HepG2 (cell line): ENCODE measurements around the gene YIF1A. TPM values are rescaled to one million over a fixed set of nuclear protein-coding genes. Genes with fewer than 3 reads are reported as not detected.

Experiments used
- FOXA1 ChIP-seq, 2 experiments: fragments of 450-650 bp in 1 of 2; sonication (generic) in 1 of 2; formaldehyde crosslinking in 1 of 2; IDR thresholded peaks; 2 replicates each; pipeline versions ENCODE4 v1.4.0 to v1.6.1; 2016 to 2020; ENCODE audit warnings: missing genetic modification reagents in 1 of 2
- GPN1 ChIP-seq: sonication (generic); formaldehyde crosslinking; IDR thresholded peaks from 2 replicates; pipeline ENCODE4 v1.5.1; 2020; ENCODE audit warnings: missing genetic modification reagents, borderline replicate concordance
- IKZF4 ChIP-seq: sonication (generic); formaldehyde crosslinking; IDR thresholded peaks from 2 replicates; pipeline ENCODE4 v1.5.1; 2020; ENCODE audit warnings: borderline replicate concordance, mild to moderate bottlenecking, low read depth, missing genetic modification reagents; ENCODE audit errors: not compliant biosample characterization
- JDP2 ChIP-seq: sonication (generic); formaldehyde crosslinking; IDR thresholded peaks from 2 replicates; pipeline ENCODE4 v1.8.1; 2022; ENCODE audit warnings: missing genetic modification reagents, borderline replicate concordance
- MAZ ChIP-seq, 2 experiments: sonication (generic) in 1 of 2; formaldehyde crosslinking in 1 of 2; IDR thresholded peaks; 2 replicates each; pipeline versions ENCODE4 v1.5.0 to v1.6.1; 2012 to 2020; ENCODE audit warnings: low read depth in 2 of 2, mild to moderate bottlenecking in 2 of 2, borderline replicate concordance in 1 of 2, improper control_type of control experiment in 1 of 2, low read length in 1 of 2, missing genetic modification reagents in 1 of 2, moderate library complexity in 1 of 2
- MIXL1 ChIP-seq: IDR thresholded peaks from 2 replicates; pipeline ENCODE4 v1.6.1; 2016
- TBX3 ChIP-seq: fragments of 450-650 bp; IDR thresholded peaks from 2 replicates; pipeline ENCODE4 v1.6.1; 2017; ENCODE audit warnings: antibody characterized with exemption, mild to moderate bottlenecking, inconsistent platforms, borderline replicate concordance
- ZNF460 ChIP-seq: sonication (generic); formaldehyde crosslinking; IDR thresholded peaks from 2 replicates; pipeline ENCODE4 v1.5.1; 2020; ENCODE audit warnings: missing genetic modification reagents, mild to moderate bottlenecking, borderline replicate concordance
- polyA plus RNA-seq, 8 experiments: library from polyadenylated mRNA; depleted of rRNA in 3 of 8; stranded (reverse) in 7 of 8; unstranded in 1 of 8; fragments of >200 nt; fragmentation: Illumina TruSeq in 4 of 8; extraction: Trizol in 4 of 8; gene quantifications; 2 replicates each; pipeline versions ENCODE4 v1.2.1 to v1.2.3, GENCODE V29; 2011 to 2016; ENCODE audit warnings: low read depth in 4 of 8, missing spikeins in 1 of 8, mixed read lengths in 1 of 8; ENCODE audit not compliant: insufficient read depth in 1 of 8
- total RNA-seq, 5 experiments: library from RNA; depleted of rRNA; stranded (reverse); fragments of >200 nt; fragmentation: Illumina TruSeq; extraction: Trizol; gene quantifications; 2 replicates each; pipeline ENCODE4 v1.2.3, GENCODE V29; 2016; ENCODE audit warnings: low read depth in 1 of 5
- TF ChIP-seq, protein P1 (sequence below): sonication (generic); formaldehyde crosslinking; IDR thresholded peaks from 2 replicates; pipeline ENCODE4 v1.4.0; 2020; ENCODE audit warnings: mild to moderate bottlenecking, missing genetic modification reagents
- TF ChIP-seq, protein P2 (sequence below): sonication (generic); formaldehyde crosslinking; IDR thresholded peaks from 2 replicates; pipeline ENCODE4 v1.9.0; 2022; ENCODE audit warnings: missing genetic modification reagents, mild to moderate bottlenecking, borderline replicate concordance
- TF ChIP-seq, protein P3 (sequence below): sonication (generic); formaldehyde crosslinking; IDR thresholded peaks from 2 replicates; pipeline ENCODE4 v1.5.0; 2020; ENCODE audit warnings: mild to moderate bottlenecking, missing genetic modification reagents, borderline replicate concordance
- TF ChIP-seq, protein P4 (sequence below): sonication (generic); formaldehyde crosslinking; IDR thresholded peaks from 2 replicates; pipeline ENCODE4 v1.5.1; 2020; ENCODE audit warnings: missing genetic modification reagents, mild to moderate bottlenecking, borderline replicate concordance

The YIF1A gene
- total and polyA plus RNA-seq, 2 of the 13 experiments (the other 11 are each of a cell fraction or from before 2014, with no cell fraction given) = 133 to 145 TPM

DNA sequence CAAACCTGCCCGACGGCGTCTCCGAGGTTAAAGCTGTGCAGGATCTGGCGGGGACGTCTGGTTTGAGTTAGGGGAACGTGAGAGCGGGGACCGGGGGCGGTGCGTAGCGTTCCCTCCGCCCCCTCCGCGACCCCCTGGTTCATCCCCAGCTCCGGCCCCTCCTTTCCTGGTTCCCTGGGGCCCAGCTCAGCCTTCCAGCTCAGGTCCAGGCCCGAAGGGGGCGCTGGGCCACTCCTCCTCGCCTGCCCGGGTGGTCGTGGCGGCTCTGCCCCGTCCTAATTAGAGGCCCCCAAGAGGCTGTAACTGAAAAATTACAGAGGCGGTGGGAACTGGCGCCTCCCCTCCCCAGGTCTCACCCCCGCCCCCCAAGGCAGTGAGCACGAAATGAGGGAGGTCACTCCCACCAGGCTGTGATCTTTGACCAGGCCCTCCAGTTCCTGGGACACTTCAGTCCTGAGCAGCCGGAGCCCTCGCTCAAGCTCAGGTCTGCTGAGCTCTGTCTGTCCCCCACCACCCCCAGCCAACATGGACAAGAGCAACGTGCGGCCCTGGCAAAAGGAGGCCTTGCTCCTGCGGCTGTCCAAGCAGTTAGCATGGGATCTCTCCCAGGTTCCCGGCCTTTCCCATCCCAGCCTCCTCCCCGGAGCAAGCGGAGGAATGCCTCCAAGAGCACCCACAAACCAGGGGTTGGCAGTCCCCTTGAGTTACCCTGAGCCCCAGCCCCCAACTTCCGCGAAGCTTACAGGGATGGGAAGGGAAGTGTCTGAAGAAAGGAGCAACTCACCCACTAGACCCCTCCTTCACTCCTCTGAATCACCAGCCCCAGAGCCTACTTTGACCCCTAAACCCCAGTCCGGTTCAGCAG, 24.6 kb upstream of the YIF1A start (continued):
- no peak for TF ChIP-seq IKZF4
- TF ChIP-seq, protein P1, sequence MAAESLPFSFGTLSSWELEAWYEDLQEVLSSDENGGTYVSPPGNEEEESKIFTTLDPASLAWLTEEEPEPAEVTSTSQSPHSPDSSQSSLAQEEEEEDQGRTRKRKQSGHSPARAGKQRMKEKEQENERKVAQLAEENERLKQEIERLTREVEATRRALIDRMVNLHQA (CRISPR knock-in tag) = no peak
- TF ChIP-seq, protein P2, sequence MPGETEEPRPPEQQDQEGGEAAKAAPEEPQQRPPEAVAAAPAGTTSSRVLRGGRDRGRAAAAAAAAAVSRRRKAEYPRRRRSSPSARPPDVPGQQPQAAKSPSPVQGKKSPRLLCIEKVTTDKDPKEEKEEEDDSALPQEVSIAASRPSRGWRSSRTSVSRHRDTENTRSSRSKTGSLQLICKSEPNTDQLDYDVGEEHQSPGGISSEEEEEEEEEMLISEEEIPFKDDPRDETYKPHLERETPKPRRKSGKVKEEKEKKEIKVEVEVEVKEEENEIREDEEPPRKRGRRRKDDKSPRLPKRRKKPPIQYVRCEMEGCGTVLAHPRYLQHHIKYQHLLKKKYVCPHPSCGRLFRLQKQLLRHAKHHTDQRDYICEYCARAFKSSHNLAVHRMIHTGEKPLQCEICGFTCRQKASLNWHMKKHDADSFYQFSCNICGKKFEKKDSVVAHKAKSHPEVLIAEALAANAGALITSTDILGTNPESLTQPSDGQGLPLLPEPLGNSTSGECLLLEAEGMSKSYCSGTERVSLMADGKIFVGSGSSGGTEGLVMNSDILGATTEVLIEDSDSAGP (CRISPR knock-in tag) = peak; percentile 47; the same call in 1 of the 2 replicates
- no peak for TF ChIP-seq TBX3
- no peak for TF ChIP-seq JDP2 (CRISPR knock-in tag)
- peak; percentile 41; the same call in 1 of the 2 replicates for TF ChIP-seq MAZ (IDR thresholded peaks at IDR 0.05; ENCODE audit: borderline replicate concordance, low read depth, low read length)
- no peak for TF ChIP-seq MAZ (CRISPR knock-in tag; IDR thresholded peaks at IDR 0.05; ENCODE audit: low read depth)
- TF ChIP-seq, protein P3, sequence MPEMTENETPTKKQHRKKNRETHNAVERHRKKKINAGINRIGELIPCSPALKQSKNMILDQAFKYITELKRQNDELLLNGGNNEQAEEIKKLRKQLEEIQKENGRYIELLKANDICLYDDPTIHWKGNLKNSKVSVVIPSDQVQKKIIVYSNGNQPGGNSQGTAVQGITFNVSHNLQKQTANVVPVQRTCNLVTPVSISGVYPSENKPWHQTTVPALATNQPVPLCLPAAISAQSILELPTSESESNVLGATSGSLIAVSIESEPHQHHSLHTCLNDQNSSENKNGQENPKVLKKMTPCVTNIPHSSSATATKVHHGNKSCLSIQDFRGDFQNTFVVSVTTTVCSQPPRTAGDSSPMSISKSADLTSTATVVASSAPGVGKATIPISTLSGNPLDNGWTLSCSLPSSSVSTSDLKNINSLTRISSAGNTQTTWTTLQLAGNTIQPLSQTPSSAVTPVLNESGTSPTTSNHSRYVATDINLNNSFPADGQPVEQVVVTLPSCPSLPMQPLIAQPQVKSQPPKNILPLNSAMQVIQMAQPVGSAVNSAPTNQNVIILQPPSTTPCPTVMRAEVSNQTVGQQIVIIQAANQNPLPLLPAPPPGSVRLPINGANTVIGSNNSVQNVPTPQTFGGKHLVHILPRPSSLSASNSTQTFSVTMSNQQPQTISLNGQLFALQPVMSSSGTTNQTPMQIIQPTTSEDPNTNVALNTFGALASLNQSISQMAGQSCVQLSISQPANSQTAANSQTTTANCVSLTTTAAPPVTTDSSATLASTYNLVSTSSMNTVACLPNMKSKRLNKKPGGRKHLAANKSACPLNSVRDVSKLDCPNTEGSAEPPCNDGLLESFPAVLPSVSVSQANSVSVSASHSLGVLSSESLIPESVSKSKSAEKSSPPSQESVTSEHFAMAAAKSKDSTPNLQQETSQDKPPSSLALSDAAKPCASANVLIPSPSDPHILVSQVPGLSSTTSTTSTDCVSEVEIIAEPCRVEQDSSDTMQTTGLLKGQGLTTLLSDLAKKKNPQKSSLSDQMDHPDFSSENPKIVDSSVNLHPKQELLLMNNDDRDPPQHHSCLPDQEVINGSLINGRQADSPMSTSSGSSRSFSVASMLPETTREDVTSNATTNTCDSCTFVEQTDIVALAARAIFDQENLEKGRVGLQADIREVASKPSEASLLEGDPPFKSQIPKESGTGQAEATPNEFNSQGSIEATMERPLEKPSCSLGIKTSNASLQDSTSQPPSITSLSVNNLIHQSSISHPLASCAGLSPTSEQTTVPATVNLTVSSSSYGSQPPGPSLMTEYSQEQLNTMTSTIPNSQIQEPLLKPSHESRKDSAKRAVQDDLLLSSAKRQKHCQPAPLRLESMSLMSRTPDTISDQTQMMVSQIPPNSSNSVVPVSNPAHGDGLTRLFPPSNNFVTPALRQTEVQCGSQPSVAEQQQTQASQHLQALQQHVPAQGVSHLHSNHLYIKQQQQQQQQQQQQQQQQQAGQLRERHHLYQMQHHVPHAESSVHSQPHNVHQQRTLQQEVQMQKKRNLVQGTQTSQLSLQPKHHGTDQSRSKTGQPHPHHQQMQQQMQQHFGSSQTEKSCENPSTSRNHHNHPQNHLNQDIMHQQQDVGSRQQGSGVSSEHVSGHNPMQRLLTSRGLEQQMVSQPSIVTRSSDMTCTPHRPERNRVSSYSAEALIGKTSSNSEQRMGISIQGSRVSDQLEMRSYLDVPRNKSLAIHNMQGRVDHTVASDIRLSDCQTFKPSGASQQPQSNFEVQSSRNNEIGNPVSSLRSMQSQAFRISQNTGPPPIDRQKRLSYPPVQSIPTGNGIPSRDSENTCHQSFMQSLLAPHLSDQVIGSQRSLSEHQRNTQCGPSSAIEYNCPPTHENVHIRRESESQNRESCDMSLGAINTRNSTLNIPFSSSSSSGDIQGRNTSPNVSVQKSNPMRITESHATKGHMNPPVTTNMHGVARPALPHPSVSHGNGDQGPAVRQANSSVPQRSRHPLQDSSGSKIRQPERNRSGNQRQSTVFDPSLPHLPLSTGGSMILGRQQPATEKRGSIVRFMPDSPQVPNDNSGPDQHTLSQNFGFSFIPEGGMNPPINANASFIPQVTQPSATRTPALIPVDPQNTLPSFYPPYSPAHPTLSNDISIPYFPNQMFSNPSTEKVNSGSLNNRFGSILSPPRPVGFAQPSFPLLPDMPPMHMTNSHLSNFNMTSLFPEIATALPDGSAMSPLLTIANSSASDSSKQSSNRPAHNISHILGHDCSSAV (CRISPR knock-in tag) = no peak
- TF ChIP-seq, protein P4, sequence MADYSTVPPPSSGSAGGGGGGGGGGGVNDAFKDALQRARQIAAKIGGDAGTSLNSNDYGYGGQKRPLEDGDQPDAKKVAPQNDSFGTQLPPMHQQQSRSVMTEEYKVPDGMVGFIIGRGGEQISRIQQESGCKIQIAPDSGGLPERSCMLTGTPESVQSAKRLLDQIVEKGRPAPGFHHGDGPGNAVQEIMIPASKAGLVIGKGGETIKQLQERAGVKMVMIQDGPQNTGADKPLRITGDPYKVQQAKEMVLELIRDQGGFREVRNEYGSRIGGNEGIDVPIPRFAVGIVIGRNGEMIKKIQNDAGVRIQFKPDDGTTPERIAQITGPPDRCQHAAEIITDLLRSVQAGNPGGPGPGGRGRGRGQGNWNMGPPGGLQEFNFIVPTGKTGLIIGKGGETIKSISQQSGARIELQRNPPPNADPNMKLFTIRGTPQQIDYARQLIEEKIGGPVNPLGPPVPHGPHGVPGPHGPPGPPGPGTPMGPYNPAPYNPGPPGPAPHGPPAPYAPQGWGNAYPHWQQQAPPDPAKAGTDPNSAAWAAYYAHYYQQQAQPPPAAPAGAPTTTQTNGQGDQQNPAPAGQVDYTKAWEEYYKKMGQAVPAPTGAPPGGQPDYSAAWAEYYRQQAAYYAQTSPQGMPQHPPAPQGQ (CRISPR knock-in tag) = no peak
- TF ChIP-seq ZNF460 (CRISPR knock-in tag) = no peak
- no peak for TF ChIP-seq GPN1
- no peak for TF ChIP-seq MIXL1 (CRISPR knock-in tag)
- TF ChIP-seq FOXA1 (IDR thresholded peaks at IDR 0.05) = no peak
- no peak for TF ChIP-seq FOXA1 (CRISPR knock-in tag; IDR thresholded peaks at IDR 0.05)
